Right lung (tissue), 5 donors: ENCODE measurements around the gene GUSB. TPM values are rescaled to one million over a fixed set of nuclear protein-coding genes. Genes with fewer than 3 reads are reported as not detected.

Source experiments
- DNase-seq, 2 donors: peaks; one replicate each; pipeline ENCODE4 v3.0.0-alpha.2; 2013
- polyA plus RNA-seq, 5 donors: library from polyadenylated mRNA; unstranded; fragments of 120-200 nt; gene quantifications; one replicate each; pipeline versions ENCODE4 v1.2.1 to v1.2.3, GENCODE V29; 2013; ENCODE audit warnings: inconsistent platforms in 1 of 5, low replicate concordance in 1 of 5; ENCODE audit not compliant: insufficient read length in 5 of 5, insufficient read depth in 1 of 5

Gene GUSB
- polyA plus RNA-seq, 5 donors = 57.2 to 68.6 (median 61.2) TPM

- DNase-seq = no peak
Observed at GRCh38 chr7:65937296-65937695, 44.7 kb downstream of the GUSB start.

GRCh38 chr7:65931685-65932084, 50.3 kb downstream of the GUSB start:
- no peak for DNase-seq

- no peak for DNase-seq
Observed at GRCh38 chr7:65927489-65928448, 54.2 kb downstream of the GUSB start.

GRCh38 chr7:65926588-65926987, 55.4 kb downstream of the GUSB start:
- no peak for DNase-seq

- DNase-seq = no peak
Observed at GRCh38 chr7:65925040-65925439, 57.0 kb downstream of the GUSB start.

GRCh38 chr7:65924193-65924592, 57.8 kb downstream of the GUSB start:
- DNase-seq = no peak

GRCh38 chr7:65923316-65923715, 58.7 kb downstream of the GUSB start:
- no peak for DNase-seq

GRCh38 chr7:65915921-65916657, 65.9 kb downstream of the GUSB start:
- DNase-seq = no peak

GRCh38 chr7:65912237-65912636, 69.8 kb downstream of the GUSB start:
- DNase-seq = no peak

Other genes starting within 250 kb of the GUSB start
- gene VKORC1L1, start 109.1 kb downstream of the GUSB start, polyA plus RNA-seq = 10 to 100 TPM; 32.9 to 46.8 (median 37.7) TPM
- 10 to 100 TPM; 20.5 to 29.9 (median 23.6) TPM for gene ASL, start 93.6 kb upstream of the GUSB start, polyA plus RNA-seq
- 10 to 100 TPM; 27.7 to 39.9 (median 34.9) TPM for gene CRCP, start 132.6 kb upstream of the GUSB start, polyA plus RNA-seq
- gene TPST1, start 223.1 kb upstream of the GUSB start, polyA plus RNA-seq = 10 to 100 TPM; 41.3 to 67.7 (median 54.3) TPM